NCI-H2171 treated with DMSO at 0.1 percent for 48 hours (cell line): Measurements from ENCODE around the gene ANKRD27.
"Not testable (repeated sequence)": the region's sequence is repeated elsewhere in the genome, so short reads cannot be mapped to it uniquely, and the experiment has no call there.

ENCODE experiments used
- DNase-seq: peaks from one replicate; lab custom pipeline; 2025; lab: John Stamatoyannopoulos, UW

ANKRD27 gene

GRCh38 chr19:32688311-32688710 lies 13.3 kb upstream of the ANKRD27 start:
- DNase-seq, result no peak

- no peak for DNase-seq
Observed at GRCh38 chr19:32687681-32688080, 12.7 kb upstream of the ANKRD27 start.

- DNase-seq, result no peak
Observed at GRCh38 chr19:32686847-32687475, 12.0 kb upstream of the ANKRD27 start.

- no peak for DNase-seq
Observed at GRCh38 chr19:32682317-32682716, 7.3 kb upstream of the ANKRD27 start.

- DNase-seq, result no peak
Observed at GRCh38 chr19:32680986-32681385, 6.0 kb upstream of the ANKRD27 start.

GRCh38 chr19:32677657-32678056 lies 2.7 kb upstream of the ANKRD27 start:
- DNase-seq, result no peak

GRCh38 chr19:32676895-32677359 lies 1.9 kb upstream of the ANKRD27 start:
- DNase-seq, result no peak

- DNase-seq, result peak; percentile 14
Observed at GRCh38 chr19:32676186-32676894, 1.4 kb upstream of the ANKRD27 start.

- peak; percentile 69 for DNase-seq
Observed at GRCh38 chr19:32675720-32676185, 773 bp upstream of the ANKRD27 start, which contains the start of gene RGS9BP. Gene RGS9BP, plus strand, starts transcription at chr19:32675848. Its CDS starts 416 bp downstream, at chr19:32676264.

GRCh38 chr19:32674153-32674930 lies 638 bp downstream of the ANKRD27 start:
- peak; percentile 13 for DNase-seq

GRCh38 chr19:32673573-32673972 lies 1.4 kb downstream of the ANKRD27 start:
- DNase-seq, result no peak

- no peak for DNase-seq
Observed at GRCh38 chr19:32672841-32673240, 2.1 kb downstream of the ANKRD27 start.

GRCh38 chr19:32671883-32672593 lies 2.9 kb downstream of the ANKRD27 start:
- no peak for DNase-seq

GRCh38 chr19:32669310-32669709 lies 5.7 kb downstream of the ANKRD27 start:
- DNase-seq, result no peak

GRCh38 chr19:32666084-32666483 lies 8.9 kb downstream of the ANKRD27 start:
- no peak for DNase-seq

GRCh38 chr19:32662186-32662585 lies 12.8 kb downstream of the ANKRD27 start:
- DNase-seq, result no peak

GRCh38 chr19:32661318-32661717 lies 13.7 kb downstream of the ANKRD27 start:
- no peak for DNase-seq

- no peak for DNase-seq
Observed at GRCh38 chr19:32658527-32658926, 16.5 kb downstream of the ANKRD27 start.

- no peak for DNase-seq
Observed at GRCh38 chr19:32658075-32658474, 16.9 kb downstream of the ANKRD27 start.

GRCh38 chr19:32656379-32656778 lies 18.6 kb downstream of the ANKRD27 start:
- DNase-seq, result not testable (repeated sequence)

GRCh38 chr19:32653599-32653915 lies 21.4 kb downstream of the ANKRD27 start:
- no peak for DNase-seq
